K562 treated with DMSO at 1 percent for 24 hours (cell line): ENCODE measurements around the gene AP2A1. TPM values are rescaled to one million over a fixed set of nuclear protein-coding genes. Genes with fewer than 3 reads are reported as not detected.

Experiments used
- total RNA-seq: library from RNA; unstranded; fragments of 300-600 nt; gene quantifications from 2 replicates; pipeline ENCODE4 v1.2.3, GENCODE V29; 2022; ENCODE audit warnings: low read depth; ENCODE audit not compliant: insufficient read depth

Gene AP2A1
- 168 and 176 TPM in 2 replicates for total RNA-seq

GRCh38 chr19:49766930-49767299 is at the start of gene AP2A1:
AP2A1 (plus strand) TSS chr19:49767001; CDS start chr19:49767134, 133 bp downstream.

GRCh38 chr19:49763230-49763629 is 3.6 kb upstream of the AP2A1 start, which contains the start of gene TSKS:
TSKS (minus strand) TSS chr19:49763306; CDS start chr19:49763247, 59 bp downstream.

GRCh38 chr19:49812997-49813861 is 46.4 kb downstream of the AP2A1 start, which contains the start of gene FUZ:
FUZ (minus strand) TSS chr19:49813292; CDS start chr19:49813106, 186 bp downstream.

GRCh38 chr19:49817964-49818648 is 51.3 kb downstream of the AP2A1 start, which contains the start of gene MED25:
MED25 (plus strand) TSS chr19:49818289; CDS start chr19:49818342, 53 bp downstream.

GRCh38 chr19:49850487-49851342 is 83.9 kb downstream of the AP2A1 start, which contains the start of gene PTOV1:
PTOV1 (plus strand) TSS chr19:49851159.

Other genes starting within 250 kb of the AP2A1 start
- gene RCN3, start 239.0 kb upstream of the AP2A1 start, total RNA-seq = 7.0 and 7.2 TPM in 2 replicates
- 389 and 390 TPM in 2 replicates for gene NOSIP, start 186.4 kb upstream of the AP2A1 start, total RNA-seq
- gene PRRG2, start 185.7 kb upstream of the AP2A1 start, total RNA-seq = 0.47 and 0.51 TPM in 2 replicates
- 18.3 and 18.5 TPM in 2 replicates for gene PRR12, start 175.8 kb upstream of the AP2A1 start, total RNA-seq
- 42.8 and 46.4 TPM in 2 replicates for gene RRAS, start 126.9 kb upstream of the AP2A1 start, total RNA-seq
- 76.9 and 81.6 TPM in 2 replicates for gene SCAF1, start 124.8 kb upstream of the AP2A1 start, total RNA-seq
- 116 and 131 TPM in 2 replicates for gene IRF3, start 101.1 kb upstream of the AP2A1 start, total RNA-seq
- gene BCL2L12, start 101.1 kb upstream of the AP2A1 start, total RNA-seq = 269 and 286 TPM in 2 replicates
- gene PRMT1, start 89.7 kb upstream of the AP2A1 start, total RNA-seq = 183 and 212 TPM in 2 replicates
- gene ADM5, start 77.4 kb upstream of the AP2A1 start, total RNA-seq = 9.0 and 9.7 TPM in 2 replicates
- 7.8 and 8.0 TPM in 2 replicates for gene CPT1C, start 75.9 kb upstream of the AP2A1 start, total RNA-seq
- 5.6 and 8.6 TPM in 2 replicates for gene TSKS, start 3.7 kb upstream of the AP2A1 start, total RNA-seq
- gene FUZ, start 46.3 kb downstream of the AP2A1 start, total RNA-seq = 6.3 and 14.1 TPM in 2 replicates
- gene MED25, start 51.3 kb downstream of the AP2A1 start, total RNA-seq = 94.0 and 104 TPM in 2 replicates
- gene PTOV1, start 84.2 kb downstream of the AP2A1 start, total RNA-seq = 217 and 237 TPM in 2 replicates
- 66.3 and 78.1 TPM in 2 replicates for gene PNKP, start 100.6 kb downstream of the AP2A1 start, total RNA-seq
- 52.6 and 60.0 TPM in 2 replicates for gene AKT1S1, start 110.4 kb downstream of the AP2A1 start, total RNA-seq
- gene TBC1D17, start 110.7 kb downstream of the AP2A1 start, total RNA-seq = 17.9 and 21.2 TPM in 2 replicates
- gene IL4I1, start 129.9 kb downstream of the AP2A1 start, total RNA-seq = 3.1 and 4.1 TPM in 2 replicates
- gene ATF5, start 162.2 kb downstream of the AP2A1 start, total RNA-seq = 973 and 1,076 TPM in 2 replicates
- gene NUP62, start 162.5 kb downstream of the AP2A1 start, total RNA-seq = 72.0 and 81.7 TPM in 2 replicates
- not detected in 2 replicates for gene SIGLEC11, start 194.2 kb downstream of the AP2A1 start, total RNA-seq